Stomach (tissue), 9 donors: ENCODE results near the gene PELI2. TPM values are rescaled to one million over a fixed set of nuclear protein-coding genes. Genes with fewer than 3 reads are reported as not detected.
A peak's percentile ranks its signal among the peaks of the same experiment; 100 is the strongest.

Source experiments
- DNase-seq, 2 donors: peaks; one replicate each; pipeline versions ENCODE4 v3.0.0 to v3.0.0-alpha.2; 2013 to 2019
- H3K27ac ChIP-seq, 5 donors: fragments of 200-600 bp in 4 of 5; sonication (generic) in 4 of 5; one replicate each; pipeline ENCODE4 v1.5.1; 2013 to 2019; ENCODE audit warnings: mild to moderate bottlenecking in 1 of 5, moderate library complexity in 1 of 5
- H3K27me3 ChIP-seq, 3 donors: fragments of 200-600 bp; sonication (generic); one replicate each; pipeline ENCODE4 v1.5.1; 2017 to 2019; ENCODE audit warnings: mixed run types in 1 of 3
- H3K36me3 ChIP-seq, 4 donors: fragments of 200-600 bp; sonication (generic); 1 replicate in 3 of 4; 2 replicates in 1 of 4; pipeline ENCODE4 v1.5.1; 2016 to 2019
- H3K4me1 ChIP-seq, 4 donors: fragments of 200-600 bp; sonication (generic); one replicate each; pipeline ENCODE4 v1.5.1; 2016 to 2019
- H3K4me3 ChIP-seq, 4 donors: fragments of 200-600 bp; sonication (generic) in 3 of 4; one replicate each; pipeline ENCODE4 v1.5.1; 2016 to 2019; ENCODE audit warnings: mild to moderate bottlenecking in 1 of 4
- H3K9me3 ChIP-seq, 4 donors: fragments of 200-600 bp; sonication (generic); one replicate each; pipeline ENCODE4 v1.5.1; 2016 to 2019
- EP300 ChIP-seq: sonication (generic); formaldehyde crosslinking; IDR thresholded peaks from one replicate; pipeline ENCODE4 v1.6.1; 2017; ENCODE audit warnings: antibody characterized with exemption
- POLR2A ChIP-seq, 4 donors: fragments of 450-650 bp; IDR thresholded peaks; one replicate each; pipeline ENCODE4 v1.6.1; 2016; ENCODE audit warnings: antibody characterized with exemption in 4 of 4, control low read depth in 2 of 4, mild to moderate bottlenecking in 1 of 4, moderate library complexity in 1 of 4
- POLR2AphosphoS5 ChIP-seq, 3 donors: sonication (generic); formaldehyde crosslinking; IDR thresholded peaks; one replicate each; pipeline ENCODE4 v1.6.1; 2016; ENCODE audit warnings: antibody characterized with exemption in 3 of 3
- WGBS, 5 donors: extraction: QIAGEN DNeasy Blood & Tissue Kit in 3 of 5; methylation state at CpG; one replicate each; pipeline versions ENCODE4 v1.1.5 to v1.1.7; 2013 to 2018; 5-methylcytosine and 5-hydroxymethylcytosine counted together
- intact Hi-C: fragments of 100-400 bp; cut with DNase I; formaldehyde crosslinking; loops from one replicate; pipeline ENCODE4 v1.15.1; 2023; ENCODE audit warnings: low total_unique reads
- polyA plus RNA-seq, 3 donors: library from polyadenylated mRNA; stranded (reverse); fragments of 200-250 nt; gene quantifications; one replicate each; pipeline ENCODE4 v1.2.3, GENCODE V29; 2013
- total RNA-seq, 5 donors: library from RNA; depleted of rRNA; stranded (reverse); fragments of >200 nt; gene quantifications; one replicate each; pipeline versions ENCODE4 v1.1.0 to v1.2.3, GENCODE V29; 2014 to 2016
- TF ChIP-seq, protein P1 (sequence below), 7 experiments: fragments of 450-650 bp in 4 of 7; fragments of 200-600 bp in 3 of 7; sonication (generic) in 3 of 7; IDR thresholded peaks; one replicate each; pipeline ENCODE4 v1.5.1; 2016 to 2019; ENCODE audit warnings: antibody characterized with exemption in 7 of 7, control low read depth in 2 of 7, mild to moderate bottlenecking in 1 of 7
- donor health status: healthy with polysubstance abuse.
- donor health status: Bipolar disorder and iron deficiency.
- donor health status: healthy.

PELI2 gene
- total and polyA plus RNA-seq, 8 donors, result 3.0 to 48.3 (median 10.6) TPM

- no peak for DNase-seq
- intact Hi-C loops, result no loop called here
Measured at GRCh38 chr14:56321861-56322260, 203.7 kb downstream of the PELI2 start.

DNA sequence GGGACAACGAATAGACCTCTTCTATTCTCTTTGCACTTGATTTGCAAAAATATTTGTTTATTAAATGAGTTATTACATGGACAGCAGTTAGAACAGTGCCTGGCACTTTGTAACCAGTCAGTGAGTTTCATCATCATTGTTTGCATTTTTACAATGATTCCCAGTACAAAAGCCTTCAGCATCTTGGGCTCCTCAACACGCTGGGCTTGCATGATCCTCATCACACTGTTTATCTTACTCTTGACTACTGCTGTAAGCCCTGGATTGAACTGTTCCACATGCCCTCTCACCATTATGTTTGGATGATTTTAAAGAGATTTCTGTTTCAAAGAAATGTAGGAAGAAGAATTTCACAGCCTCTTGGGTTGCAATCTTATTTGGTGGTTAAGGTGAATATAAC, 204.3 kb downstream of the PELI2 start:
- no peak for DNase-seq
- no peaks in the 10 kb centered on the region for H3K27me3 ChIP-seq
- H3K36me3 ChIP-seq, result no peaks in the 10 kb centered on the region
- H3K4me1 ChIP-seq, result no peaks in the 10 kb centered on the region
- H3K27ac ChIP-seq, result no peak overlapping the region
- intact Hi-C loops, result no loop called here
- no peaks in the 10 kb centered on the region for H3K9me3 ChIP-seq
- no peak overlapping the region for H3K4me3 ChIP-seq
- no peak for TF ChIP-seq POLR2A (IDR thresholded peaks at IDR 0.05)
- TF ChIP-seq POLR2AphosphoS5 (IDR thresholded peaks at IDR 0.05), result peak in 1 of 3 donors; percentile 4
- TF ChIP-seq EP300, result no peak
- WGBS, 5 donors, result 73 to 89% (median 83%) methylated on average over 2 of the region's 2 CpGs

More at GRCh38 chr14:56321861-56322260, 203.7 kb downstream of the PELI2 start:
- TF ChIP-seq EP300 (no peak), POLR2A (IDR thresholded peaks at IDR 0.05) (no peak), POLR2AphosphoS5 (IDR thresholded peaks at IDR 0.05) (no peak)
- TF ChIP-seq, protein P1, sequence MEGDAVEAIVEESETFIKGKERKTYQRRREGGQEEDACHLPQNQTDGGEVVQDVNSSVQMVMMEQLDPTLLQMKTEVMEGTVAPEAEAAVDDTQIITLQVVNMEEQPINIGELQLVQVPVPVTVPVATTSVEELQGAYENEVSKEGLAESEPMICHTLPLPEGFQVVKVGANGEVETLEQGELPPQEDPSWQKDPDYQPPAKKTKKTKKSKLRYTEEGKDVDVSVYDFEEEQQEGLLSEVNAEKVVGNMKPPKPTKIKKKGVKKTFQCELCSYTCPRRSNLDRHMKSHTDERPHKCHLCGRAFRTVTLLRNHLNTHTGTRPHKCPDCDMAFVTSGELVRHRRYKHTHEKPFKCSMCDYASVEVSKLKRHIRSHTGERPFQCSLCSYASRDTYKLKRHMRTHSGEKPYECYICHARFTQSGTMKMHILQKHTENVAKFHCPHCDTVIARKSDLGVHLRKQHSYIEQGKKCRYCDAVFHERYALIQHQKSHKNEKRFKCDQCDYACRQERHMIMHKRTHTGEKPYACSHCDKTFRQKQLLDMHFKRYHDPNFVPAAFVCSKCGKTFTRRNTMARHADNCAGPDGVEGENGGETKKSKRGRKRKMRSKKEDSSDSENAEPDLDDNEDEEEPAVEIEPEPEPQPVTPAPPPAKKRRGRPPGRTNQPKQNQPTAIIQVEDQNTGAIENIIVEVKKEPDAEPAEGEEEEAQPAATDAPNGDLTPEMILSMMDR (IDR thresholded peaks at IDR 0.05), result no peak
- Histone ChIP-seq H3K9me3 (no peaks in the 10 kb centered on the region), H3K27me3 (no peaks in the 10 kb centered on the region), H3K4me3 (no peak overlapping the region), H3K36me3 (no peaks in the 10 kb centered on the region), H3K4me1 (no peaks in the 10 kb centered on the region), H3K27ac (no peak overlapping the region)

GRCh38 chr14:56324454-56324853, 206.2 kb downstream of the PELI2 start:
- DNase-seq, result no peak
- 75 to 90% (median 88%) methylated on average over 2 of the region's 2 CpGs for WGBS, 5 donors
- Histone ChIP-seq H3K9me3 (no peaks in the 10 kb centered on the region), H3K36me3 (no peaks in the 10 kb centered on the region), H3K27ac (no peak overlapping the region), H3K4me3 (no peak overlapping the region), H3K27me3 (no peaks in the 10 kb centered on the region), H3K4me1 (no peaks in the 10 kb centered on the region)
- intact Hi-C loops, result no loop called here
- TF ChIP-seq EP300 (no peak), POLR2AphosphoS5 (IDR thresholded peaks at IDR 0.05) (no peak), POLR2A (IDR thresholded peaks at IDR 0.05) (no peak)
- TF ChIP-seq, protein P1 (IDR thresholded peaks at IDR 0.05), result no peak

DNA sequence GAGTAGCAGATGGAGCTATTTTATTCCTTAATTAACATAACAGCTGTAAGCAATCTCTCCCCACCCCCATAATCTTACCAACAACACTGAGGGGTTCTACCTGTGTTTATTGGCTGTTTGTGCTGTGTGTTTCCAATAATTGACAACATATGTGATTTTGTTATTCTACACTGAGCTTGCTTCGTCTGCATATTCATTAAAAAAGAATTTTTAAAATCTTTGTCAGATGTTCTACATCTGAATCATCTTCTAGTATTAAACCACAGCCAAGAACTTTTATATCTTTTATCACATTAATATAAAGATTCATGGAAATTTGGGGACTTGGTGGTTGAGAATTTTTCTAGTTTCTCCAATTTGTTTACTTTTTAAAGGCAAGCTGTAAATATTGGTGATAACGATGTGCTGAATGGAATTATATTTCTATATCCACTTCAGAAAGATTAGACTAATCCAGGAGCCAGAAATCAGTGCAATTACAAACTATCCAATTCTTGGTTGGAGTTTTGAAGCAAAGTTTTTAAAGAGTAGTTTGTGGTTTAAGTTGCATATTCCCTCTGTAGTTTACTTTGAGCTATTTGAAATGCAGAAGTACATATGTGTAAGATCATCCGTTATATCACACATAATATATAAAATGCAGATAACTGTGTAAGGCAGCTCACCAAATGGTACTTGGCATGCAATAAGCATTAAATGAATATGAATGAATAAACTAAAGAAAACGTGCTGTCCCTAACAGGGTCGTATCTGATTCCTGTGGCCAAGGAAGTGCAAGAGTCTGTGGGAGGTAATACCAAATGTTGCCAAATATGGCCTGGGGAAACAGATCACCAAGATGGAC, 206.9 kb downstream of the PELI2 start:
- Histone ChIP-seq H3K4me1 (no peaks in the 10 kb centered on the region), H3K9me3 (no peaks in the 10 kb centered on the region), H3K27ac (no peak overlapping the region), H3K36me3 (no peaks in the 10 kb centered on the region), H3K27me3 (no peaks in the 10 kb centered on the region), H3K4me3 (no peak overlapping the region)
- TF ChIP-seq, protein P1 (IDR thresholded peaks at IDR 0.05), result no peak
- TF ChIP-seq EP300 (no peak), POLR2A (IDR thresholded peaks at IDR 0.05) (no peak), POLR2AphosphoS5 (IDR thresholded peaks at IDR 0.05) (no peak)
- DNase-seq, result no peak
- WGBS, 5 donors, result 68 to 79% (median 74%) methylated on average over 5 of the region's 5 CpGs
- intact Hi-C loops, result no loop called here

DNA sequence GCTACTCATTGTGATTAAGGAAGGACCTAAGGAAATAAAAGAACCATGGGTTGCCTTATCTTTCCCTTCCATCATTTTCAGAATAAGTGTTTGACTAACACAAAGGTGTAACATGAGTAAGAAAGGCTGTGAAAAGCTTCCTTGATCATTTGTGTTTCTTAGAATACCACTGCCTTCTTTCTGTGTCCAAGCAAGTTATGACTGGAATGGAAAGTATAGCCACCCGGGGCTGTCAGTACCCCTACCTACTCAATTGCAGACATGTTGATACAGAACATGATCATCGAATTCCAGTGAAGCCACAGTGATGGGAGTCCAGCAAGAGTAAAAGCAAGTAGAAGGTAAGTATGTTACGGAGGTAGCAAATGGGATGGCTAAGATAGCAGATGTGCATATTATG, 209.8 kb downstream of the PELI2 start:
- TF ChIP-seq EP300 (no peak), POLR2A (IDR thresholded peaks at IDR 0.05) (no peak)
- intact Hi-C loops, result no loop called here
- H3K9me3 ChIP-seq, result no peaks in the 10 kb centered on the region
- H3K27ac ChIP-seq, result no peak overlapping the region
- no peak for DNase-seq
- H3K4me3 ChIP-seq, result no peak overlapping the region
- no peaks in the 10 kb centered on the region for H3K27me3 ChIP-seq
- H3K4me1 ChIP-seq, result peaks cover 0 to 3% (median 0%) of the 10 kb centered on the region in 4 donors
- 77 to 89% (median 84%) methylated on average over 3 of the region's 3 CpGs for WGBS, 5 donors
- H3K36me3 ChIP-seq, result no peaks in the 10 kb centered on the region
